A549 (cell line): ENCODE data around the gene PPIP5K2.

Experiments
- BCL3 ChIP-seq: fragments of >200 bp; sonication (Bioruptor Twin); formaldehyde crosslinking; IDR thresholded peaks from 3 replicates; pipeline ENCODE4 v1.6.1; 2016
- BHLHE40 ChIP-seq: IDR thresholded peaks from 2 replicates; pipeline ENCODE4 v1.6.1; 2012; ENCODE audit warnings: low read depth, low read length, inconsistent platforms
- CTCF ChIP-seq: fragments of >200 bp; sonication (Bioruptor Twin); formaldehyde crosslinking; IDR thresholded peaks from 3 replicates; pipeline ENCODE4 v1.5.1; 2016
- EHF ChIP-seq: fragments of 250-450 bp; sonication (Bioruptor Pico); IDR thresholded peaks from 2 replicates; pipeline ENCODE4 v1.5.0; 2020; ENCODE audit warnings: mild to moderate bottlenecking
- EP300 ChIP-seq, 2 experiments: fragments of >200 bp; sonication (Bioruptor Twin); formaldehyde crosslinking; IDR thresholded peaks; 2 replicates in 1 of 2; 3 replicates in 1 of 2; pipeline ENCODE4 v1.6.1; 2016 to 2017
- FOSL2 ChIP-seq, 2 experiments: fragments of 450-650 bp in 1 of 2; fragments of >200 bp in 1 of 2; sonication (Bioruptor Twin) in 1 of 2; formaldehyde crosslinking; IDR thresholded peaks; 2 replicates each; pipeline versions ENCODE4 v1.5.0 to v1.6.1; 2016 to 2020; ENCODE audit warnings: mild to moderate bottlenecking in 1 of 2, moderate library complexity in 1 of 2
- HEYL ChIP-seq: fragments of 250-450 bp; sonication (Bioruptor Pico); IDR thresholded peaks from 2 replicates; pipeline ENCODE4 v1.8.0; 2021; ENCODE audit warnings: mild to moderate bottlenecking, moderate library complexity
- HOXA7 ChIP-seq: fragments of 250-450 bp; sonication (Bioruptor Pico); IDR thresholded peaks from 2 replicates; pipeline ENCODE4 v1.5.0; 2020; ENCODE audit warnings: mild to moderate bottlenecking, moderate library complexity
- POLR2A ChIP-seq: IDR thresholded peaks from 2 replicates; pipeline ENCODE4 v1.6.1; 2012; ENCODE audit warnings: mild to moderate bottlenecking, low read length
- REST ChIP-seq: fragments of 200-600 bp; sonication (generic); IDR thresholded peaks from 2 replicates; pipeline ENCODE4 v1.6.1; 2016; ENCODE audit warnings: antibody characterized with exemption, mild to moderate bottlenecking, moderate library complexity
- RNF2 ChIP-seq: fragments of 200-600 bp; sonication (generic); IDR thresholded peaks from 2 replicates; pipeline ENCODE4 v1.6.1; 2016; ENCODE audit warnings: low read depth, mild to moderate bottlenecking, antibody characterized with exemption, moderate library complexity, borderline replicate concordance
- SMC3 ChIP-seq: fragments of >200 bp; sonication (Bioruptor Twin); formaldehyde crosslinking; IDR thresholded peaks from 3 replicates; pipeline ENCODE4 v1.6.1; 2018; ENCODE audit warnings: inconsistent platforms

DNA sequence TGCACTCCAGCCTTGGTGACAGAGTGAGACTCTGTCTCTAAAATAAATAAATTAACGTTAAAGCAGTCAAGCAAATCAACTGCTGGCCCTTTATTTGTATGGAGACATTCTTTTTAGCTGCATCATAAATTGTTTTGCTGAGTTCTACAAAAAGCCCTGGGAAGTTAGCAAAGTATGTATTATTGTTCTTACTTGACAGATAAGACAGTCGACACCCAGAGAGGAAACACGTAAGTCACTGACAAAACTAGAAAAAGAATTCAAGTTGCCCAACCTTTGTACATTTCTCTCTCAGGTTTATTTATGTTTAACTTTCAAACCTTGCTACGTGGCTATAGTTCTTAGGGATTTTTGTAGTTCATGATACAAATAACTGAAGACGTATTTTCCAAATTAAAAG lies 98.1 kb downstream of the PPIP5K2 start:
- TF ChIP-seq HOXA7: no peak
- TF ChIP-seq RNF2: no peak
- no peak for TF ChIP-seq CTCF
- no peak for TF ChIP-seq REST
- no peak for TF ChIP-seq FOSL2 (IDR thresholded peaks at IDR 0.05)
- no peak for TF ChIP-seq FOSL2 (CRISPR knock-in tag; IDR thresholded peaks at IDR 0.05)
- no peak for TF ChIP-seq BHLHE40
- no peak for TF ChIP-seq POLR2A
- no peak for TF ChIP-seq EHF
- TF ChIP-seq EP300 (IDR thresholded peaks at IDR 0.05): no peak
- TF ChIP-seq SMC3: no peak
- TF ChIP-seq HEYL (CRISPR knock-in tag): no peak
- no peak for TF ChIP-seq BCL3
